Vagina (tissue), 2 donors: ENCODE measurements around the gene YAF2.

Experiments used
- CTCF ChIP-seq, 3 experiments: fragments of 450-650 bp in 2 of 3; fragments of 200-600 bp in 1 of 3; sonication (generic) in 1 of 3; IDR thresholded peaks; one replicate each; pipeline ENCODE4 v1.5.1; 2017 to 2019; ENCODE audit warnings: antibody characterized with exemption in 3 of 3, mild to moderate bottlenecking in 2 of 3, moderate library complexity in 2 of 3
- POLR2A ChIP-seq, 2 donors: fragments of 450-650 bp; IDR thresholded peaks; one replicate each; pipeline ENCODE4 v1.6.1; 2017; ENCODE audit warnings: antibody characterized with exemption in 2 of 2, mild to moderate bottlenecking in 2 of 2, moderate library complexity in 2 of 2

GRCh38 chr12:42199007-42199406, 39.0 kb downstream of the YAF2 start:
- TF ChIP-seq CTCF (IDR thresholded peaks at IDR 0.05): no peak
- TF ChIP-seq POLR2A (IDR thresholded peaks at IDR 0.05): no peak
